H9 (cell line): ENCODE results near the gene TRAFD1. TPM values are rescaled to one million over a fixed set of nuclear protein-coding genes. Genes with fewer than 3 reads are reported as not detected.
"Not testable (repeated sequence)": the region's sequence is repeated elsewhere in the genome, so short reads cannot be mapped to it uniquely, and the experiment has no call there.

ENCODE experiments used
- DNase-seq: peaks from one replicate; pipeline ENCODE4 v3.0.0-alpha.2; 2017
- H2AFZ ChIP-seq: one replicate; pipeline ENCODE4 v1.6.1; 2013; ENCODE audit warnings: mild to moderate bottlenecking, low read length, control low read depth, moderate library complexity
- H2AK5ac ChIP-seq: 2 replicates; pipeline ENCODE4 v1.6.1; 2013; ENCODE audit warnings: low read length, control low read depth, mixed read lengths; ENCODE audit not compliant: insufficient read length
- H2BK120ac ChIP-seq: one replicate; pipeline ENCODE4 v1.6.1; 2013; ENCODE audit warnings: low read depth, mild to moderate bottlenecking, low read length, control low read depth, inconsistent platforms; ENCODE audit not compliant: poor library complexity, severe bottlenecking
- H2BK12ac ChIP-seq: 2 replicates; pipeline ENCODE4 v1.6.1; 2013; ENCODE audit warnings: low read length, control low read depth, mixed read lengths, low read depth; ENCODE audit not compliant: insufficient read length
- H2BK15ac ChIP-seq: 2 replicates; pipeline ENCODE4 v1.6.1; 2013; ENCODE audit warnings: low read depth, low read length, control low read depth
- H2BK20ac ChIP-seq: one replicate; pipeline ENCODE4 v1.6.1; 2013; ENCODE audit warnings: low read depth, mild to moderate bottlenecking, low read length, control low read depth, inconsistent platforms; ENCODE audit not compliant: poor library complexity, severe bottlenecking
- H2BK5ac ChIP-seq: 2 replicates; pipeline ENCODE4 v1.6.1; 2013; ENCODE audit warnings: low read length, control low read depth, mixed read lengths; ENCODE audit not compliant: insufficient read length
- H3K14ac ChIP-seq: 2 replicates; pipeline ENCODE4 v1.6.1; 2013; ENCODE audit warnings: low read length, control low read depth; ENCODE audit not compliant: insufficient read depth
- H3K18ac ChIP-seq: 2 replicates; pipeline ENCODE4 v1.6.1; 2013; ENCODE audit warnings: low read depth, mild to moderate bottlenecking, mixed read lengths, low read length, control low read depth; ENCODE audit not compliant: insufficient read length
- H3K23ac ChIP-seq: 2 replicates; pipeline ENCODE4 v1.6.1; 2013; ENCODE audit warnings: low read length, control low read depth, mixed read lengths, low read depth; ENCODE audit not compliant: insufficient read length
- H3K23me2 ChIP-seq: 2 replicates; pipeline ENCODE4 v1.6.1; 2013; ENCODE audit warnings: low read depth, mild to moderate bottlenecking, mixed read lengths, low read length, control low read depth; ENCODE audit not compliant: insufficient read length, poor library complexity, severe bottlenecking
- H3K27ac ChIP-seq: 2 replicates; pipeline ENCODE4 v1.5.1; 2013; ENCODE audit warnings: low read length, control low read depth, mixed read lengths, low read depth; ENCODE audit not compliant: insufficient read length
- H3K27me3 ChIP-seq: 2 replicates; pipeline ENCODE4 v1.6.1; 2013; ENCODE audit warnings: low read length, control low read depth, inconsistent platforms; ENCODE audit not compliant: insufficient read depth
- H3K4ac ChIP-seq: 2 replicates; pipeline ENCODE4 v1.6.1; 2013; ENCODE audit warnings: low read depth, mild to moderate bottlenecking, control low read depth, inconsistent platforms, low read length, moderate library complexity
- H3K4me1 ChIP-seq: 2 replicates; pipeline ENCODE4 v1.6.1; 2013; ENCODE audit warnings: low read length, control low read depth, inconsistent platforms; ENCODE audit not compliant: insufficient read depth
- H3K4me2 ChIP-seq: 2 replicates; pipeline ENCODE4 v1.6.1; 2013; ENCODE audit warnings: low read length, control low read depth, mixed read lengths; ENCODE audit not compliant: insufficient read length, insufficient read depth
- H3K56ac ChIP-seq: 2 replicates; pipeline ENCODE4 v1.6.1; 2013; ENCODE audit warnings: low read depth, mild to moderate bottlenecking, mixed read lengths, low read length, control low read depth; ENCODE audit not compliant: insufficient read length
- H3K79me1 ChIP-seq: 2 replicates; pipeline ENCODE4 v1.6.1; 2013; ENCODE audit warnings: low read depth, mild to moderate bottlenecking, moderate library complexity, low read length, control low read depth, inconsistent platforms; ENCODE audit not compliant: insufficient read depth, poor library complexity, severe bottlenecking
- H3K79me2 ChIP-seq: 2 replicates; pipeline ENCODE4 v1.6.1; 2013; ENCODE audit warnings: low read length, control low read depth, inconsistent platforms; ENCODE audit not compliant: insufficient read depth
- H3K9ac ChIP-seq: 2 replicates; pipeline ENCODE4 v1.6.1; 2013; ENCODE audit warnings: low read length, control low read depth, mixed read lengths; ENCODE audit not compliant: insufficient read length; ENCODE audit errors: extremely low read depth
- H3K9me3 ChIP-seq: one replicate; pipeline ENCODE4 v1.6.1; 2013; ENCODE audit warnings: low read depth, low read length, inconsistent platforms; ENCODE audit not compliant: control insufficient read depth
- H3T11ph ChIP-seq: one replicate; pipeline ENCODE4 v1.6.1; 2013; ENCODE audit warnings: mild to moderate bottlenecking, low read length, control low read depth, inconsistent platforms
- H4K20me1 ChIP-seq: one replicate; pipeline ENCODE4 v1.6.1; 2013; ENCODE audit not compliant: control insufficient read depth, insufficient read length, insufficient read depth
- H4K5ac ChIP-seq: 2 replicates; pipeline ENCODE4 v1.6.1; 2013; ENCODE audit warnings: low read depth, mild to moderate bottlenecking, mixed read lengths, low read length, control low read depth; ENCODE audit not compliant: insufficient read length
- H4K8ac ChIP-seq: replicated peaks from 2 replicates; pipeline ENCODE4 v1.6.1; 2013; ENCODE audit warnings: low read length, control low read depth, mixed read lengths, low read depth; ENCODE audit not compliant: insufficient read length
- H4K91ac ChIP-seq: 2 replicates; pipeline ENCODE4 v1.6.1; 2013; ENCODE audit warnings: low read depth, mild to moderate bottlenecking, moderate library complexity, mixed read lengths, low read length, control low read depth; ENCODE audit not compliant: insufficient read length
- H3K27ac Mint-ChIP-seq, 3 experiments: 2 replicates in 2 of 3; 3 replicates in 1 of 3; pipeline ENCODE4 v1.8.0; 2020 to 2021; ENCODE audit warnings: mixed read lengths in 3 of 3, mild to moderate bottlenecking in 1 of 3, moderate library complexity in 1 of 3
- H3K27me3 Mint-ChIP-seq: 2 replicates; pipeline ENCODE4 v1.8.0; 2021; ENCODE audit warnings: low read depth, mild to moderate bottlenecking, moderate library complexity, mixed read lengths
- H3K36me3 Mint-ChIP-seq, 3 experiments: 2 replicates in 2 of 3; 3 replicates in 1 of 3; pipeline ENCODE4 v1.8.0; 2020 to 2021; ENCODE audit warnings: low read depth in 3 of 3, mixed read lengths in 3 of 3; ENCODE audit not compliant: insufficient read depth in 1 of 3
- H3K4me1 Mint-ChIP-seq, 2 experiments: 2 replicates each; pipeline ENCODE4 v1.8.0; 2020; ENCODE audit warnings: mixed read lengths in 2 of 2
- H3K4me3 Mint-ChIP-seq, 2 experiments: 2 replicates in 1 of 2; 3 replicates in 1 of 2; pipeline ENCODE4 v1.8.0; 2020 to 2021; ENCODE audit warnings: mild to moderate bottlenecking in 2 of 2, mixed read lengths in 2 of 2, moderate library complexity in 1 of 2
- H3K9me3 Mint-ChIP-seq, 2 experiments: 2 replicates in 1 of 2; 3 replicates in 1 of 2; pipeline ENCODE4 v1.8.0; 2020; ENCODE audit warnings: mild to moderate bottlenecking in 2 of 2, mixed read lengths in 2 of 2, moderate library complexity in 1 of 2
- WGBS: extraction: QIAGEN DNeasy Blood & Tissue Kit; methylation state at CpG from one replicate; pipeline ENCODE4 v1.1.7; 2013; ENCODE audit warnings: missing lambda C conversion rate, low lambda C conversion rate, mixed read lengths; ENCODE audit not compliant: insufficient read length; ENCODE audit errors: extremely low coverage; 5-methylcytosine and 5-hydroxymethylcytosine counted together
- total RNA-seq: library from RNA; stranded (reverse); gene quantifications from 2 replicates; pipeline ENCODE4 v1.2.1, GENCODE V29; 2021
- TF ChIP-seq, protein P1 (sequence below): fragments of 200-600 bp; sonication (generic); conservative IDR thresholded peaks from 3 replicates; pipeline ENCODE4 v1.8.0; 2021; ENCODE audit warnings: antibody characterized with exemption, mild to moderate bottlenecking

TRAFD1 gene
- total RNA-seq, 1 experiment from 2014 or later: 32.0 TPM

DNA sequence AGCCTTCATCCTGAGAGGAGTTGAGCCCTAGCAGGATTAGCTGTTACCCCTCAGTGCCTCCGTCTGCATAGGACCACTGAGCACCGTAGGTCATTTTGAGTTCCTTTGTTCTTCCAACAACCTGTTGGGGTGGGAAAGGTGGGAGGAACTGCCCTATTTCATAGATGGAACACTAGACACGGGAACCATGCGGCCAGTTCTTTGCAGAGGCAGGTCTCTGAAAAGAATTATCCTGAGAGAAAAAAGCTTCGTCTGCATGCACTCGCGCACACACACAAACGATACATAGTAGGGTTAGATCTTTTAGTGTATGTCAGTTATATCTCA is 28.5 kb downstream of the TRAFD1 start:
- no peaks in the 10 kb centered on the region for H3K27me3 ChIP-seq
- H3K79me2 ChIP-seq: no peaks in the 10 kb centered on the region
- DNase-seq: no peak
- H2BK20ac ChIP-seq: no peak overlapping the region
- no peak overlapping the region for H3K9ac ChIP-seq
- H3K23me2 ChIP-seq: no peaks in the 10 kb centered on the region
- H2BK12ac ChIP-seq: no peak overlapping the region
- Mint-ChIP-seq H3K27ac (peak overlapping the region in 1 of 3 experiments; percentile 43; a peak in 1 of 7 replicates), H3K27me3 (no peaks in the 10 kb centered on the region), H3K4me3 (no peak overlapping the region), H3K4me1 (no peaks in the 10 kb centered on the region), H3K36me3 (peaks cover 54 to 86% (median 75%) of the 10 kb centered on the region in 3 experiments), H3K9me3 (peaks cover 6 to 17% of the 10 kb centered on the region in 2 experiments)
- no peak overlapping the region for H2BK120ac ChIP-seq
- H3K23ac ChIP-seq: no peak overlapping the region
- H3K27ac ChIP-seq: no peak overlapping the region
- H3K9me3 ChIP-seq: no peaks in the 10 kb centered on the region
- no peak overlapping the region for H4K91ac ChIP-seq
- no peaks in the 10 kb centered on the region for H4K20me1 ChIP-seq
- no peak overlapping the region for H3K56ac ChIP-seq
- no peak overlapping the region for H3T11ph ChIP-seq
- no peak overlapping the region for H2BK15ac ChIP-seq
- H3K18ac ChIP-seq: no peak overlapping the region
- H4K5ac ChIP-seq: no peak overlapping the region
- WGBS: no CpG with 5 or more reads among the region's 8 CpGs
- no peak overlapping the region for H2AK5ac ChIP-seq
- no peak overlapping the region for H2BK5ac ChIP-seq
- H2AFZ ChIP-seq: no peak overlapping the region
- H3K79me1 ChIP-seq: no peaks in the 10 kb centered on the region
- no peak overlapping the region for H3K4ac ChIP-seq
- TF ChIP-seq, protein P1, sequence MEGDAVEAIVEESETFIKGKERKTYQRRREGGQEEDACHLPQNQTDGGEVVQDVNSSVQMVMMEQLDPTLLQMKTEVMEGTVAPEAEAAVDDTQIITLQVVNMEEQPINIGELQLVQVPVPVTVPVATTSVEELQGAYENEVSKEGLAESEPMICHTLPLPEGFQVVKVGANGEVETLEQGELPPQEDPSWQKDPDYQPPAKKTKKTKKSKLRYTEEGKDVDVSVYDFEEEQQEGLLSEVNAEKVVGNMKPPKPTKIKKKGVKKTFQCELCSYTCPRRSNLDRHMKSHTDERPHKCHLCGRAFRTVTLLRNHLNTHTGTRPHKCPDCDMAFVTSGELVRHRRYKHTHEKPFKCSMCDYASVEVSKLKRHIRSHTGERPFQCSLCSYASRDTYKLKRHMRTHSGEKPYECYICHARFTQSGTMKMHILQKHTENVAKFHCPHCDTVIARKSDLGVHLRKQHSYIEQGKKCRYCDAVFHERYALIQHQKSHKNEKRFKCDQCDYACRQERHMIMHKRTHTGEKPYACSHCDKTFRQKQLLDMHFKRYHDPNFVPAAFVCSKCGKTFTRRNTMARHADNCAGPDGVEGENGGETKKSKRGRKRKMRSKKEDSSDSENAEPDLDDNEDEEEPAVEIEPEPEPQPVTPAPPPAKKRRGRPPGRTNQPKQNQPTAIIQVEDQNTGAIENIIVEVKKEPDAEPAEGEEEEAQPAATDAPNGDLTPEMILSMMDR: no peak
- H4K8ac ChIP-seq: no peak overlapping the region
- H3K14ac ChIP-seq: no peak overlapping the region
- H3K4me2 ChIP-seq: no peak overlapping the region
- no peaks in the 10 kb centered on the region for H3K4me1 ChIP-seq

DNA sequence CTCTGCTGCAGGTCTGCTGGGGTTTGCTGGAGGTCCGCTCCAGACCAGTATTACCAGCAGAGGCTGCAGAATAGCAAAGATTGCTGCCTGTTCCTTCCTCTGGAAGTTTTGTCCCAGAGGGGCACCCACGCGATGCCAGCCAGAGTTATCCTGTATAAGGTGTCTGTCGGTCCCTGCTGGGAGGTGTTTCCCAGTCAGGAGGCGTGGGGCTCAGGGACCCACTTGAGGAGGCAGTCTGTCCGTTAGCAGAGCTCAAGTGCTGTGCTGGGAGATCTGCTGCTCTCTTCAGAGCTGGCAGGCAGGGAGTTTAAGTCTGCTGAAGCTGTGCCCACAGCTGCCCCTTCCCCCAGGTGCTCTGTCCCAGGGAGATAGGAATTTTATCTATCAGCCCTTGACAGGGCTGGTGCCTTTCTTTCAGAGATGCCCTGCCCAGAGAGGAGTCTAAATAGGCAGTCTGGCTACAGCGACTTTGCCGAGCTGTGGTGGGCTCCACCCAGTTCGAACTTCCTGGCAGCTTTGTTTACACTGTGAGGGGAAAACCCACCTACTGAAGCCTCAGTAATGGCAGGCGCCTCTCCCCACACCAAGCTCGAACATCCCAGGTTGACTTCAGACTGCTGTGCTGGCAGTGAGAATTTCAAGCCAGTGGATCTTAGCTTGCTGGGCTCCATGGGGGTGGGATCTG is 33.2 kb downstream of the TRAFD1 start:
- H3K27ac ChIP-seq, H3K4me3 Mint-ChIP-seq, H3K23ac ChIP-seq, H4K20me1 ChIP-seq, H3K79me2 ChIP-seq, H3K4me2 ChIP-seq, DNase-seq, H3T11ph ChIP-seq, H2AFZ ChIP-seq, H3K18ac ChIP-seq, H2BK120ac ChIP-seq, H3K27me3 ChIP-seq, H2BK12ac ChIP-seq, H3K9ac ChIP-seq, H2AK5ac ChIP-seq, H3K14ac ChIP-seq, H4K8ac ChIP-seq, H4K91ac ChIP-seq, H2BK5ac ChIP-seq, H2BK15ac ChIP-seq, H3K4ac ChIP-seq, H2BK20ac ChIP-seq, H3K4me1 Mint-ChIP-seq, H3K23me2 ChIP-seq, H3K56ac ChIP-seq, H3K9me3 ChIP-seq, H4K5ac ChIP-seq, H3K27ac Mint-ChIP-seq, H3K79me1 ChIP-seq, H3K27me3 Mint-ChIP-seq, H3K4me1 ChIP-seq: not testable (repeated sequence)
- WGBS: no CpG with 5 or more reads among the region's 11 CpGs
- Mint-ChIP-seq H3K9me3 (peaks cover 10 to 21% of the 10 kb centered on the region in 2 experiments), H3K36me3 (peaks cover 56 to 85% (median 81%) of the 10 kb centered on the region in 3 experiments)
